GM04503 (cell line): ENCODE results near the gene ZNF521.

Source experiments
- DNase-seq: peaks from one replicate; pipeline ENCODE4 v3.0.0-alpha.2; 2012; ENCODE audit warnings: low read depth

ZNF521 gene

DNA sequence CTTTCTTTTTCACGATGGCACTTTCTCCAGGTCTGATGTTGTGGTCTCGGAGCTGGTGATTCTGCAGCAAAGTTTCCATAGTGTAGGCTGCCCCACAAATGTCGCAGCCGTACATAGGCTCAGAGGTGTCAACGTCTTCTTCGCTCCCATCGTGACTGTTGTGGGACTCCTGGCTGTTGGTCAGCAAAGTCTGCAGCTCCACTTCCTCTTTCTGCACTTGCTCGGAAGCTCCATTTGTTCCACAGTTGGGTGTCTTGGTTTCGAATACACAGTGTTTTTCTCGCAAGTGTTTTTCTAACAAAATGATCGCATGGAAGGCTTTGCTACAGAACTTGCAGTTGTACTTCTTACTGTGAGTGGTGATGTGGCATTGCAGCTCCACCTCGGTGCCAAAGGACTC, 126.8 kb downstream of the ZNF521 start:
- DNase-seq, result no peak

DNA sequence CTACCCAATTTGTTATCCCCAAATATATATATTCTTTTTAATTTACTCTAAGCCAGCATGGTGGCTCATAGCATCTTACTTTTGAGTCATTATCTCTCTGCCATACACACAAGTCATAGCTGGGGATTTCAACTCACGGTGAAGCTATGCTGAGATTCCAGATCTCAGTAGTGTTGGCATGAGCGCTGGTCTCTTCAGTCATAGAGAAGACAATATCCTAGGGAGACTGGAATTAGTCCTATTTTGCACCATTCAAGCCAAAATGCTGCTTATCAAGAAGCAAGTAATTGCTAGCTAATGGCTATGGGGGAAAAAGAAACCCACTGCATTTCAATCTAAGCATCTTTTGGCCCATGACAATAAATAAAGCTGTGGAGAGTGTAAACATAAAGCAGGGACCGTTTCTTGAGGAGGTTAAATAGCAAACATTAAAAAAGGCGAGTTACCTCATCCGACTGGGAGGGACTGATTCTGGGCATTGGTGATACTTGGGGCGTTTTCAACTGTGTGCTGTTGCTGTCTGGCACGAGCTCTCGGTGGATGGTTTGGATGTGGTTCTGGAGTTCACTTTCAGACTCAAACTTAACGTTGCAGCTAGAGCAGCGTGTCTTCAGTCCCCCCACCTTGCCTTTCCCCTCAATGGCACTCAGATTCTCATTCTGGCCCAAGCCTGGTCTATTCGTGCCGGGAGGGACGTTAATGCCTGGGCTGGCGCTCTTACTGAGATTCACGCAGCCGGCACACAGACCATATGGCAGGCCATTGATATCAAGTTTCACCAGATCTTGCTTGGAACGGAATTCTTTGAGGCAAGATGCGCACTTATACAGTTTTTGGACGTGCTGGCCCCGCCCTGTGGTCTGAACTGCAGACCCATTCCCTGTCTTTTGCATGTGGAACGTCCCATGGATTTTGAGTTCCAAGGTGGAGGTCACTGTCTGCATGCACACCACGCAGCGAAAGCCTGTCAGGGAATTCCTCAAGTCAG, 127.8 kb downstream of the ZNF521 start:
- no peak for DNase-seq

DNA sequence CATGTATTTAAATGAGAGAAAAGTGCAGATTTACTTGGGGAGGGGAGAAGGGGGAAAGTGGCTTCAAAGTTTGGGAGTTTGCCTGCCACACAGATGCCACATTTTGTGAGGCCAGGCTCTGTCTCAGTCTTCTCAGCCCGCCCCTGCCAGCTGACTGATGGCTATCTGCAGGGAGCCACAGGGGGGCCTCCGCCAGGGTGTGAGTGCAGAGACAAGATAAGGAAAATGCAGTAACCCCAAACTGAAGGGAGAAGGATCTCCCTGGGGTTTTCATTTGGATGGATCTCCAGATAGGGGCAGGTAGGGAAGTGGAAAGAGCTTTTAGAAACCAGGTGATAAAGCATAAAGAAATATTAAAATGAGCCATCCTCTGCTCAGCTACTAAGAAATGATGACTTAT, 128.8 kb downstream of the ZNF521 start:
- DNase-seq, result no peak

DNA sequence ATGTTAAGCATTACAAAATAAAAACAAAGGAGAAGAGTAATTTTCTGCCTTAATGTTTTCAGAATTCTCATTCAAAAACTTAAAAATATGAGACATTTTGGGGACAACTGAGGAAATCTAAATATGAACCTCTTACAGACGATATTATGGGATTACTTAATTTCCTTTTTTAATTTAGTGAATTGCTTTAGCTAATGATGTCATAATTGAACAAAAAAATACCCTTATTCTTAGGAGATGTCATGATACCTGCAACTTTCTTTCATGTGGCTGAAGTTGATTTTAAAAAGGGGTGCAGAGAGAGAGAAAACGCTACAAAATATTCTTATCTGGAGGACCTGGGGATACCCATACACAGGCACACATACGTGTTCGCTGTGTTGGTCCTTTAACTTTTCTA, 129.3 kb downstream of the ZNF521 start:
- DNase-seq, result no peak

DNA sequence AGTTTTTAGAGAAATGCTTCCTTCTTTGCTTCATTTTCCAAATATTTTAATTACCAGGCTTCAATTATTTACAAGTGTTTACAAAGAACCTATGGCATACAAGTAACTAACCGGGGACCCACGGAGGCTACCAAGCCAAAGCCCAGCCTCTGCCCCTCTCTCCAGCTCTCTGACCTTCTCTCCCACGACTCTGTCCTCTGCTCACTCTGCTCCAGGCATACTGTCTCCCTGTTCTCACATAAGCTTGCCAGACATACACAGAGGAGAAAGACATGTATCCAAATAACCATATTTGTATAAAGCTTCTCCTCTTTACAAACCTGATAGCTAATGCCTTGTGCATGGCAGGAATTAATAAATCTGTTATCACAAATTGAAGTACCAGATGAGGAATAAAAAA, 141.3 kb downstream of the ZNF521 start:
- DNase-seq, result no peak

DNA sequence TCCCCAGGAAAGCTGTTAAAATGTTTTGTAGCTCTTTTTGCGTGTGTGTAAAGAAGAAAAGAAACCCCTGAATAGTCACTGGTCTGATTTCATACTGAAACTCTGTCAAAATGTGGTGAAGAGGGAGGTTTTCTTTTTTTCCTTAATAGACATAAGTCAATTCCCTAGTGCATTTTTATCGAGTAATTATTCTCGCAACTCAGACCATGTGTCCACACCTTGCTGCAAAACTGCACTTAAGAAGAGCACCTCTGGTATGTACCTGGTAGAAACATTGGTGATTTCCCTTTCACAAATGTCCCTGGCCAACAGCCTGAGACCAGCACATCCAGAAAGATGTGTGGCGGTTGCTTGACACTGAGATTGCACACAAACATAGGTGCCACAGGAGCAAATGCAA, 159.9 kb downstream of the ZNF521 start:
- no peak for DNase-seq

DNA sequence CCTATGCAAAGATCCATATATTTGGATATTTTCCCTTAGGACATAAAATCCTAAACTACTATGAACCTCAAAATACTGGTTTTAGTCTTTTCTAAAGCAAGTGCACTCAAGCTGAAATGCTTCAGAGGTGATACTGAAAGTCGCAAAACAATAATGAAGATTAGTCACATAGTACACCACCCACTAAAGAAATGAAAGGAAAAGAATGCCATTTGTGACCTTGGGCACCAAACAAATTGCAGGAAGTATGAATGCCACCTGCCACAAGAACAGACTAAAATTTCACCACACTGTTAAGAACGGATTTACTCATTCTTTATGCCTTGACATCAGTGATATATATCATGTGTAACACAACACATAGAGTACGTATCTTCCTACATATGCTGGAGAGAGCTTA, 161.5 kb downstream of the ZNF521 start:
- DNase-seq, result no peak

DNA sequence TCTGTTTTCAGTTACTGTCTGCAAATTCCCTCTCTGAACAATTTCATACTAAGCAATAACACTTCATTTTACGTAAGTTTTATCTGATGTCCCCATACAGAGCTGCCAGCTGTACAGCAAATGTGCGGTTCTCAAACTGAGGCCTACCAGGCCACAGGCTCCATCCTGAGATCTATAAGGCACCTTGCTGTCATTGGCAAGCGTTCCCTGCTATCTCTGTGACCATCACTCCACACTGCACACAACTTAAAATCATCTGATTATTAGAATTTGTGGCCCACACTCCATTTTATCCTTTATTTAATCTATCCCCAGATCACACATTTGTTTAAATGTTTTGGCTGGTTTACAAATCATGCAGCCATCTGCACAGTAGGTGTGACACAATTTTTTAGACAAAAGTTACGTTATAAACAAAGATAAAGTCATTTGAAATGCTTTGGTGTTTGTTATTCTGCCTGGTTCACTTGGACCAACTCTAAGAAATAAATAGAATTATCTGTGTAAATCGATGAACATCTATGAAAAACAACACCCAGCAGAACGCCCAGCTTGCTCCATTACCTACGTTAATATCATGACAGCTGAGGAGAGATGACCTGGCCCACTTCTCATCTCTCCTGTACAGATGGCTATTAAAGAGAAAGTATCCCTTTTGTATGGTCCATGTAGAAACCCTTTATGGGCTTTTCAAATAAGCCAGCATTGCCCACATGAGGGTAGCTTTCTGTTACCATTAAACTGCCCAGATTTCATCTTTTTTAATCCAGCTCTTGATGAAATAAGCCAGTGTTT, 162.4 kb downstream of the ZNF521 start:
- no peak for DNase-seq

DNA sequence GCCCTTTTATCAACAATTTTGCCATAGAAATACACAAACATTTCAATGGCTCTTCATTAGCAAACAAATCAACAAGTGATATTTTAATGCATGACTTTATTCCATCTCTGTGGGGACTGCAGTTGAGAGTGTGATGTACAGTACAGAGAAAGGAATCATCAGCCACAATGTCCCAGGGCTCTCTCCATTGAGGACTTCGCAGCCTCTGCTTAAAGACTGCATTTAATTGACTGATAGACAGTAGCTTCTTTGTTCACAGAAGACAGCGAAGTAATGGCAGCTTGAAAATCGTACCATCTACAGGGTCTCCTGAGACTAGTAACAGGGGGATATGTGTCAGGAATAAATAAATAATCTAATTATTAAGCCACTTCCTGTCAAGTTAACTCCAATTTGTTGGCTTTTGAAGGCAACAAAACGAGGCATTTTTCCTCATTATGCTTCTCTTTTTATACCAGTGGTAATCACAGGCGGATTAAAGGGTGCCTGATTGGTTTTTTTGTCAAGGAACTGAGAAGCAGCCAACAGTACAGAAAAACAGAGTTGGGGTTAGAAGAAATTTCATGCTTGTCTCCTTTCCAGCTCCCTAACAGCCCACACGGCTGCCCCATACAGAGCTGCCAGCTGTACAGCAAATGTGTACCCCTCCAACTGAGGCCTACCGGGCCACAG, 164.3 kb downstream of the ZNF521 start:
- DNase-seq, result no peak

DNA sequence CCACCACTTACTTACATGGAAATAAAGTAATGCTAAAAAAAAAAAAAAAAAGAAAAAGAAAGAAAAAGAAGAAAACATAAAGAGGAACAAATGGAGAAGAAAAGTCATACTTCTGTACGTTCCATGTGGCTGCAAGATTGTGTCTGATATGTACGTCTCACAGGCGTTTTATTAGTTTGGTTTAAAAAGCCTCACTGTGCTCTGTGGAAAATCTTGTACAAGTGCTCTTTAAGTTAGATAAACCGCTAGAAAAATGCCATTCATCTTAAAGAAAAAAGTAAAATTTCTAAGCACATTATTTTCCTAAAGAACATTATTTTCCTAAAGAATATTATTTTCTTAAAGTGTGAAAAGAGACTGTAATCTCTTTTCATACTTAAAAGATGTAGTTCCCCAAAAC, 165.1 kb downstream of the ZNF521 start:
- no peak for DNase-seq

DNA sequence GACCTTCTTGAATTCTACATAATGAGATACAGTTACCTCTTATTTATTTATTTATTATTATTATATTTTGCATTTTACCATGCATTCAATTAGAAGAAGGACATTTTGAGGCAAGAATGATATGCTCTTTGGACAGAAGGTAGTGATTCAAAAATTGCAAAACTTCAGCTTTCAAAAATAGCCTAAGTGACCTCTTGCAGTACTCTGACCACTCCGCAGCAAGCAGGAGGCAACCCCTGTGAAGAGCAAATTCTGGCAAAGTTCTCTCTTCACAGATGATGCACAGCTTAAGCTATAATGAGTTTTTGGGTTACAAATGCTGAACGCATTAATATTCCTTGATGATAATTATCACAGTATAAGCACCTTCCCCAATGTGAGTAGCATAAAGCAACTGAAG, 170.0 kb downstream of the ZNF521 start:
- DNase-seq, result no peak

DNA sequence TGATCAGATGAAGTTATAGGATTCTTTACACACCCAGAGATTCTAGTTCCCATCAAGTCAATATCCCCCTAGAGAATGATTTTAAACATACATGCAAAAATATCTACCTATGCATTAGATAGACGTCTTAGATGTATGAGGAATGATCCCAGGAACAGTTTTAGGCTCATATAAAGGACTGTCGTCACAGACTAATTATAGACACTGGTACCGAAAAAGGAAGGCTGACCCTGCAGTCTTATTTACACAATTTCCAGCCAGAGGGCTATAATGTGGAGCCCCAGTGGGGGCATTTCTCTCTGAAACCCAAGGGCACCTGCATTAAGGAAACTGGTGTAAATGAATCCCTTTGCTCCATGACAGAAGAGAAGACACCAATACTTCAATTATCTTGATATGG, 170.4 kb downstream of the ZNF521 start:
- no peak for DNase-seq

DNA sequence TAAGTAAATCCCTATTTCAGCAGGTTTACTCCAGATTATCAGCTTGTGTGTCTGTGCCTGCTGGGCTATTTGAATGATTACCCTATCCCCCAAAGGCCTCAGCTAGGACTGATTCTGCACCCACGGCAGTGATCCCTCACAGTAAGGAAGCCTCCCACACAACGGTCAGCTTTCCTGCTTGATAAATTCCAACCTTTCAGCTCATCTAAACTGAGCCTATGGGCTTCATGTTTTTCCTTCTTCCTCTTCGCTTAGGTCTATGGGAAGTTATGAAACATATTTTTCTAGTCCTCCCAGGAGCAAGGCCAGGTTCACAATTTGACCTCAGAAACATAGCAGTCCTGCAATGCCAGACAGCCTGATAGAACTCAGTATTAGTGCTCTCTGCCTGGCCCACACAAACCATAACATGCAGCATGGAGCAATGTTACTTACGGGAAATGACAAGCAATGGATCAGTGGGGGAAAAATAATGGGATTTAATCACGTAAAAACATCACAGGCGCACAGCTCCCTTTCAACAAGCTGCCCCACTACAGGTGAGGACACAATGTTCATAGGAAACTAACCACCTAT, 170.9 kb downstream of the ZNF521 start:
- no peak for DNase-seq

DNA sequence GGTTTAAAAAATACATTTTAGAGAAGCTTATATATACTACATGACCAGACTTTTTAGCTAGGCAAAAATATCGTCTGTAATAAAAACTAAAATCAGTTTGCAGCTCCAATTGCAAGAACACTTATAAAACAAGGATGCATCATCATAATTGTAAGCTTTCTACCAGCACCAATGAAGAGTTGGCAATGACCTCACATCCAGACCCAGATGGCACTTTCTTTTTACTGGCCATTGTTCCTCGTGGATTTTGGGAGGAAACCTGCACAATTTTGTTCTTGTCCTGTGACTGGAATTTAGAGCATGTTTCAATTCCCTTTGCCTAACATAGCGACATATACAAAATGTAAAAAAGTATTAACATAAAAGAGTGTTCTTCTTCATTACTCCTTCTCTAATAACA, 174.3 kb downstream of the ZNF521 start:
- DNase-seq, result no peak

DNA sequence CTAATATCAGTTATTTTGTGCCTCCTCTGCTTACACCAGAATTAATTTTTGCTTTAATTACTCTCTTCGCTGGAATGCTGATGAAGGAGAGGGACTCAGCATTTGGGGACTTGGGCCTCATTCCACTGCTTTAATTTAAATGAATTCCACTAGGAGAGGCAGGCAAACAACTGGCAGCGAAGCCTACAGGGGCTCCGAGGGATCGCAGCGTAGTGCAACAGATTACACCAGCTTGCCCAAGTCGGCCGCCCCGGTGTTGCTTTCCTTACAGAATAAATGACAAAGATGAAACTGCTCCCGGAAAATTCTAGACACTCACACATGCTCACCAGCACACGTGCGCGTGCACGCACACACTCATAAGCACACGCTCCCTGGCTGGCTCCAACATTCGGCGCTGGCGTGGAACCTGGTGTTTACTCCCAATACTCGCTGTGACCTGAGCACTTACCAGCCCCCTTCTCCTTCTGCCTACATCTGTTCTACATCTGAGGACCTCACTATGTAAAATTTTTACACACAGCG, 175.4 kb downstream of the ZNF521 start:
- DNase-seq, result no peak

DNA sequence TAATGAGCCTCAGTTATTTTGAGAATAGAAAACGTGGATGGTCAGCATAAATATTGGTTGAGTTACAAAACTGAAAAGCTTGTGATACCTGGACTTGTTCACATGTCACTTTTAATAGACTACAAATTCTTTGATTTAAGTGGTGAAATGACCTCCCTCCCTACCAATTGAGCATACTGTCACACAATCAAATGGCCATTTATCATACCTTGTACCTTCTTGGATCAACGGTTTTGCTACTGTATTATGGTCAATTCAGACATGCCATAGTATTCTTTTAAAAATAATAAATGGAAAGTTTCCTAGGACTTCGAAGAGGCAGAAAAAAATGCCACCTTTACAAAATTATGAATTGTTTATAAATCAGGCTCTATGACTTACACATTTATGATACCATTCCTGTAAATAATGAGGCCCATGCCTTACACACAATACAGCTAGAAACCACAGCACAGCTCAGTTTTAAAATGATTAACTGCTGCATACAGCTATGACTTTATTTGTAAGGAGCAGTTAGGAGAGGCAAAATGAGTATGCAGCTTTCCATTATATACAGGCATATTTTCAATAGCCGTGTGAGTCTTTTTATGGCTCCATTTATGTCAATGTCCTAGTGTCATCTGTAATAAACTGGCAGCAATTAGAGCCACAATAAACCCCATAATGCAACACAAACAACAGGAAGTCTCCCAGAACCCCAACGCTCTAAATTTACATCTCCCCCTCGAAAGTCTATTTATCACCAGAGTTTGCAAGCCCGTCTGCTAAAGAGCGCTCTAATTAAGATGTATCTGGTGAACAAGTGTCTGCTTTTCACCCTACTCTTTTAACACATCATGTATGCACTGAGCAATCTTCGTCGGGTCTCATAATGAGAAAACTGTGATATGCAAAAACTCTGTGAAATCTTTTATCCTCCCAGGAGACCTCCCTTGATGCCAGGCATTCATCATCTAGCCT, 176.1 kb downstream of the ZNF521 start:
- no peak for DNase-seq

DNA sequence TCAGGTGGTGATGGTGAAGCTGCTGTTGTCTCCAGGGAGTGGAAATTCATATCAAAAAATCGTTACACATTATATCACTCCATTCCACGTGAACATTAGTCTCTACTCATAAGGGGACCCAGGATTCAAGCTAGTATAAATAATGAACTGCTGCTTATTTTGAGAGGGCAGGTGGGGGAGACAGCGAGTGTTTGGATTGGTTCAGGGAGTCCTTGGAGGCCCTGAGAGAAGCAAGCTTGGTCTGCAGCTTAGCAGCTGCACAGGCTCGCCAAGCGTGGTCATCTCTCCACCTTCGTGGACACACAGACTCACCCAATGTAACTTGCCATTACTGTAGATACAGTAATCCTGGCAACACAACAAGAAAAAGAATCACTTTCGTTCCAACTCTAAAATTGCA, 177.6 kb downstream of the ZNF521 start:
- DNase-seq, result no peak

DNA sequence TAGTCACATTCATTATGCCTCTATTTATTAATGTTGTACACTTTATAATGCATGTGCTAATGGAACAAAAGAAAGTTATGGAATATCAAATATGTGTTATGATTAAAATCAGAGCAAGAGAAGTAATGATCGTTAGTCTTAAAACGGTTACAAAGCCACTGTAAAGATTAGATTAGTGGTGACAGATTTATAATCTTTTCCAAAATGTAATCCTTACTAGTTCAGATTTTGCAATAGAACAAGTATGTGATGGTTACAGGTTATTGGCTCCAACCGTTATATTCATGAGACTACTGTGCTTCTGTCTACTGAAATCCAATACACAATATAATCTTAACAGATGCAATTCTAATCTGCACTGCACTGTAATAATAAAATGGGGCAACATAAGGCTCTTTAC, 180.6 kb downstream of the ZNF521 start:
- no peak for DNase-seq

DNA sequence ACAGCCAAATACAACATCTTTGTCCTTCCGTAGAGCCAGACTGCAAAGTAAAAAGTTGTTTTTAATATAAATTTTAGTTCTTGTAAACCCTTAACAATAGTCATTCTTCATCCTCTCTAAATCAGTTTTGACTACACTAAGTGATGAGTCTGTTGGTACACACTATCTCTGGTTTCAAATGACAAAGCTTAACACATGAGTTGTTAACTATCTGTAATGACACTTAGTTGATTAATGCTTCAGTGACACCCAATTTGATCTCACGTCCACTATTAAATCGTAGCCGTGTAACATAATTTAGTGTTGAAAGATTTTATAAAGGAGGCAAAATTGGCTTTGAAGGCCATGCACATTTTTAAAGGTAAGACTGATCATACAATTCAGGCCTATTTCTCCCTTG, 181.6 kb downstream of the ZNF521 start:
- no peak for DNase-seq

DNA sequence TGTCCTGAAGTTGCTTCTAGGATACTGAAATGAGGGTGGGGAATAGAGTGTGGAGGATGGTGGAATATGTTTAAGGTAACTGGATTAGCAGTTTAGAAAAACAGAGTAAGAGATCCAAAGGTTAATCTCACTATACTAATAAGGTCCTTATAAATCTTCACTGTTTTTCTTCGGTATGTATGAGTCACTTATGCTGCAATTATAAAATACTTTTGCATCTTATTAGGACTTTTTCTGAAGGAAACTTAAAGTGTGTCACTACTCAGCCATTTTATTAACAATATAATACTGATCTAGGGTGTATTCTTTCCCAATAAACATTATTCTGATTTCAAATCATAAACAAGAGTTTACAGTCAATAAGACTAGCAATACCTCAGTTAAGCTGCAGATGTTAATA, 182.3 kb downstream of the ZNF521 start:
- DNase-seq, result no peak
